ENCODE results near the gene GYPC. TPM values are rescaled to one million over a fixed set of nuclear protein-coding genes. Genes with fewer than 3 reads are reported as not detected.
"Not testable (repeated sequence)": the region's sequence is repeated elsewhere in the genome, so short reads cannot be mapped to it uniquely, and the experiment has no call there.

The GYPC gene
- total RNA-seq, 2 experiments from 2014 or later: 148 to 157 TPM

DNA sequence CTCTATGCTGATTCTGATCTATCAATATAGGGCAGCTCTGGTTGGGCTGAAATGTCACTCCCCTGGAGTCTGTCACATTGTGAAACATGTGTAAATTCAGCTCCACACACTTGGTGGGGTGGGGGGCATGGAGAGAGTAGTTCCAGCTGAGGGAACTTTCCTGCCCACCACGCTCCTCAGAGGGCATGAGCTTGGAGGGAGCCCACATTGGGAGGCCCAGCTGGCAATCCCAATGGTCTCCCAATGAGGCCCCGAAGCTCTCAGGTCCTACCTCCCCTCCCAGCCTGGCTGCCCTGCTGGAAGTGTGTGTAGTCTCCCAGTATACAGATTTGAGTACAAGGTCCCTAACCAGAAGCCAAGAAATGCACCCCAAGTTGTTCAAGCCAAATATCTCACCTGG lies 31.5 kb downstream of the GYPC start:
- CTCF ChIA-PET: no interaction called here
- Mint-ChIP-seq H3K27ac (peak overlapping the region; percentile 47), H3K9me3 (peaks cover 4% of the 10 kb centered on the region), H3K27me3 (no peaks in the 10 kb centered on the region), H3K4me1 (ENCODE audit: low read depth) (peaks cover 34% of the 10 kb centered on the region), H3K36me3 (ENCODE audit: low read depth) (peaks cover 96% of the 10 kb centered on the region), H3K4me3 (no peak overlapping the region)
- peaks cover 7 to 17% of the 10 kb centered on the region in 2 experiments for H3K9me3 ChIP-seq (ENCODE audit: control insufficient read depth in 1 of 2, insufficient read depth in 1 of 2, low read length in 2 of 2)
- ATAC-seq (ENCODE audit: poor library complexity): no peak
- TF ChIP-seq, protein P1, sequence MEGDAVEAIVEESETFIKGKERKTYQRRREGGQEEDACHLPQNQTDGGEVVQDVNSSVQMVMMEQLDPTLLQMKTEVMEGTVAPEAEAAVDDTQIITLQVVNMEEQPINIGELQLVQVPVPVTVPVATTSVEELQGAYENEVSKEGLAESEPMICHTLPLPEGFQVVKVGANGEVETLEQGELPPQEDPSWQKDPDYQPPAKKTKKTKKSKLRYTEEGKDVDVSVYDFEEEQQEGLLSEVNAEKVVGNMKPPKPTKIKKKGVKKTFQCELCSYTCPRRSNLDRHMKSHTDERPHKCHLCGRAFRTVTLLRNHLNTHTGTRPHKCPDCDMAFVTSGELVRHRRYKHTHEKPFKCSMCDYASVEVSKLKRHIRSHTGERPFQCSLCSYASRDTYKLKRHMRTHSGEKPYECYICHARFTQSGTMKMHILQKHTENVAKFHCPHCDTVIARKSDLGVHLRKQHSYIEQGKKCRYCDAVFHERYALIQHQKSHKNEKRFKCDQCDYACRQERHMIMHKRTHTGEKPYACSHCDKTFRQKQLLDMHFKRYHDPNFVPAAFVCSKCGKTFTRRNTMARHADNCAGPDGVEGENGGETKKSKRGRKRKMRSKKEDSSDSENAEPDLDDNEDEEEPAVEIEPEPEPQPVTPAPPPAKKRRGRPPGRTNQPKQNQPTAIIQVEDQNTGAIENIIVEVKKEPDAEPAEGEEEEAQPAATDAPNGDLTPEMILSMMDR (IDR thresholded peaks at IDR 0.05): no peak
- DNase-seq: no peak
- no peak overlapping the region for H3K4me3 ChIP-seq (ENCODE audit: low read length)
- H3K4me1 ChIP-seq (ENCODE audit: insufficient read depth, low read length): no peaks in the 10 kb centered on the region
- peaks cover 21% of the 10 kb centered on the region for H3K36me3 ChIP-seq (ENCODE audit: insufficient read depth, low read length)
- H3K27ac ChIP-seq (ENCODE audit: low read depth in 1 of 2, low read length in 2 of 2): no peak overlapping the region
- no peaks in the 10 kb centered on the region for H3K27me3 ChIP-seq (ENCODE audit: control insufficient read depth in 1 of 2, insufficient read depth in 2 of 2, low read length in 2 of 2)
- POLR2A ChIA-PET: interaction anchor here (0.7 to 1.3 kb wide), 3 partner anchors 12 to 25 kb away, joined by 3 to 4 read pairs (median 3); no protein-coding TSS in a partner anchor
- intact Hi-C loops (cut with DNase I, micrococcal nuclease): no loop called here

DNA sequence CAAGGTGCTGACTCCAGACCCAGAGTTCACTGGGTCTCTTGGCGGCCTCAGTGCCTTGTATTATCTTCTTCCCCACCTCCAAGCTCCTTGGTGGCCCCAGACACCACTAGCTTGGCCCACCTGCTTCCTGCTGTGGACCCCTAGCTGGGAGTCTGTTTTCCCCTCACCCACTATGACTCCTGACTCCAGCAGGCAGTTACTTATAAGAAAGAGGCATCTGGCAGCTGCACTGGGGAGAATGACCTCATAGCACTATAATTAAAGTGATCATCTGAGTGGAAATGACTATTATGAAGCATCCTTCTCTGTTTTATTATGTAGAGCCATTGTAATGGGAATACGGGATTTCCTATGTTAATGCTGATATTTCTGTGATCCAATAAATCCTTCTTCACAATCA lies 32.6 kb downstream of the GYPC start:
- Mint-ChIP-seq H3K4me1 (ENCODE audit: low read depth) (peaks cover 24% of the 10 kb centered on the region), H3K36me3 (ENCODE audit: low read depth) (peaks cover 96% of the 10 kb centered on the region), H3K27ac (peak overlapping the region; percentile 24)
- H3K9me3 Mint-ChIP-seq; H3K27me3 Mint-ChIP-seq; H3K27ac ChIP-seq (ENCODE audit: low read depth in 1 of 2, low read length in 2 of 2); H3K4me3 Mint-ChIP-seq; DNase-seq; CTCF ChIA-PET; H3K27me3 ChIP-seq (ENCODE audit: control insufficient read depth in 1 of 2, insufficient read depth in 2 of 2, low read length in 2 of 2); H3K4me3 ChIP-seq (ENCODE audit: low read length); H3K4me1 ChIP-seq (ENCODE audit: insufficient read depth, low read length); intact Hi-C loops (cut with DNase I, micrococcal nuclease); ATAC-seq (ENCODE audit: poor library complexity): not testable (repeated sequence)
- peaks cover 24% of the 10 kb centered on the region for H3K36me3 ChIP-seq (ENCODE audit: insufficient read depth, low read length)
- POLR2A ChIA-PET: interaction anchor here (1.3 kb wide), 1 partner anchor 26 kb away, joined by 4 read pairs; no protein-coding TSS in a partner anchor
- peaks cover 11 to 19% of the 10 kb centered on the region in 2 experiments for H3K9me3 ChIP-seq (ENCODE audit: control insufficient read depth in 1 of 2, insufficient read depth in 1 of 2, low read length in 2 of 2)

DNA sequence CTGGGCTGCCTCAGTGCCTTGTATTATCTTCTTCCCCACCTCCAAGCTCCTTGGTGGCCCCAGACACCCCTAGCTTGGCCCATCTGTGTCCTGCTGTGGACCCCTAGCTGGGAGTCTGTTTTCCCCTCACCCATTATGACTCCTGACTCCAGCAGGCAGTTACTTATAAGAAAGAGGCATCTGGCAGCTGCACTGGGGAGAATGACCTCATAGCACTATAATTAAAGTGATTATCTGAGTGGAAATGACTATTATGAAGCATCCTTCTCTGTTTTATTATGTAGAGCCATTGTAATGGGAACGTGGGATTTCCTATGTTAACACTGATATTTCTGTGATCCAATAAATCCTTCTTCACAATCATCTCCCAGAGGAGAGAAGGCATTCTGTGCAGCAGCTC lies 36.3 kb downstream of the GYPC start:
- H3K4me1 ChIP-seq (ENCODE audit: insufficient read depth, low read length); H3K4me3 Mint-ChIP-seq; DNase-seq; H3K4me3 ChIP-seq (ENCODE audit: low read length); H3K27me3 Mint-ChIP-seq; POLR2A ChIA-PET; H3K4me1 Mint-ChIP-seq (ENCODE audit: low read depth); ATAC-seq (ENCODE audit: poor library complexity); intact Hi-C loops (cut with DNase I, micrococcal nuclease); H3K27ac Mint-ChIP-seq; H3K27ac ChIP-seq (ENCODE audit: low read depth in 1 of 2, low read length in 2 of 2); H3K9me3 Mint-ChIP-seq; H3K27me3 ChIP-seq (ENCODE audit: control insufficient read depth in 1 of 2, insufficient read depth in 2 of 2, low read length in 2 of 2); CTCF ChIA-PET: not testable (repeated sequence)
- peaks cover 11 to 13% of the 10 kb centered on the region in 2 experiments for H3K9me3 ChIP-seq (ENCODE audit: control insufficient read depth in 1 of 2, insufficient read depth in 1 of 2, low read length in 2 of 2)
- H3K36me3 ChIP-seq (ENCODE audit: insufficient read depth, low read length): peaks cover 45% of the 10 kb centered on the region
- H3K36me3 Mint-ChIP-seq (ENCODE audit: low read depth): peaks cover 97% of the 10 kb centered on the region

DNA sequence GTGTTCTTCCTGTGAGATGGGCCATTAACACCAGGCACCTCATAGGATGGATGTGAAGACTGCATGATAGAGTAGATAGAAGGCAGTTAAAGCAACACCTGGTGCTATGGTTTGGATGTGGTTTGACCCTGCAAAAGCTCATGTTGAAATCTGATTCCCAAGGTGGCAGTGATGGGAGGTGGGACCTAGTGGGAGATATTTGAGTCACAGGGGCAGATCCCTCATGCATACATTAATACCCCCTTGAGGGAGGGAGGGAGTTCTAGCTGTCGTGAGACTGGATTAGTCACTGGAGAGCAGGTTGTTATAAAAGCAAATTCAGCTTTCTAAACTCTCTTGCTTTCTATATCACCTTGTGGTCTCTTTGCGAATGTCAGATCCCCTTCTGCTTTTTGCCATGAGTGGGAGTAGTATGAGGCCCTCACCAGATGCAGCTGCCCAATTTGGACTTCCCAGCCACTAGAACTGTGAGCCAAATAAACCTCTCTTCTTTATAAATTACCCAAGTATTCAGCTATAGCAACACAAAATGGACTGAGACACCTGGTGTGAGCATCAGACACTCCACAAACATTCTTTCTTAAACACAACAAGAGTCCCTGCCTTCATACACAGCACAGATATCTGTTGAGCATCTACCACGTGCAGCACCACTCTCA lies 37.1 kb downstream of the GYPC start:
- H3K36me3 Mint-ChIP-seq (ENCODE audit: low read depth): peaks cover 99% of the 10 kb centered on the region
- POLR2A ChIA-PET; H3K27ac ChIP-seq (ENCODE audit: low read depth in 1 of 2, low read length in 2 of 2); DNase-seq; H3K9me3 Mint-ChIP-seq; H3K27ac Mint-ChIP-seq; H3K4me1 Mint-ChIP-seq (ENCODE audit: low read depth); CTCF ChIA-PET; H3K4me3 ChIP-seq (ENCODE audit: low read length); H3K4me1 ChIP-seq (ENCODE audit: insufficient read depth, low read length); H3K27me3 ChIP-seq (ENCODE audit: control insufficient read depth in 1 of 2, insufficient read depth in 2 of 2, low read length in 2 of 2); ATAC-seq (ENCODE audit: poor library complexity); H3K27me3 Mint-ChIP-seq; intact Hi-C loops (cut with DNase I, micrococcal nuclease); H3K4me3 Mint-ChIP-seq: not testable (repeated sequence)
- peaks cover 11 to 13% of the 10 kb centered on the region in 2 experiments for H3K9me3 ChIP-seq (ENCODE audit: control insufficient read depth in 1 of 2, insufficient read depth in 1 of 2, low read length in 2 of 2)
- H3K36me3 ChIP-seq (ENCODE audit: insufficient read depth, low read length): peaks cover 53% of the 10 kb centered on the region

Data from CD4-positive, alpha-beta T cell (primary cell).